GM12873 (cell line): ENCODE data around the gene SYCP2.

ENCODE experiments used
- TF ChIP-seq, protein P1 (sequence below): IDR thresholded peaks from 2 replicates; pipeline ENCODE4 v1.5.1; 2012; ENCODE audit warnings: low read depth, mild to moderate bottlenecking, moderate library complexity, low read length, control low read depth; ENCODE audit not compliant: insufficient read depth; ENCODE audit errors: missing control alignments

Gene SYCP2

DNA sequence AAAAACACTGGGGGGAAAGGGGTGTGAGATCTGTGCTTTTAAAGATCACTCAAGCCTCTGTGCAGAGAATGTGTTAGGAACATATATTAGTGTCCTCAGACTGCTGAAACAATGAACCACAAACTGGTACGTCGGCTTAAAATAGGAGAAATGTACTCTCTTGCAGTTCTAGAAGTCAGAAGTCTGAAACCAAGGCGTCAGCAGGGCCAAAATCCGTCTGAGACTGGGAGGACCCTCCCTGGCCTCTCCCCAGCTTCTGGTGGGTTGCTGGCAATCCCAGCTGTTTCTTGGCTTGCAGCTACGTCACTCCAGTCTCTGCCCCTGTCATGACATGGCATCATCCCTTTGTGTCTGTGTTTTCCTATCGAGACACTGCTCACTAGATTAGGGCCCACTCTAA is 28.7 kb upstream of the SYCP2 start:
- TF ChIP-seq, protein P1, sequence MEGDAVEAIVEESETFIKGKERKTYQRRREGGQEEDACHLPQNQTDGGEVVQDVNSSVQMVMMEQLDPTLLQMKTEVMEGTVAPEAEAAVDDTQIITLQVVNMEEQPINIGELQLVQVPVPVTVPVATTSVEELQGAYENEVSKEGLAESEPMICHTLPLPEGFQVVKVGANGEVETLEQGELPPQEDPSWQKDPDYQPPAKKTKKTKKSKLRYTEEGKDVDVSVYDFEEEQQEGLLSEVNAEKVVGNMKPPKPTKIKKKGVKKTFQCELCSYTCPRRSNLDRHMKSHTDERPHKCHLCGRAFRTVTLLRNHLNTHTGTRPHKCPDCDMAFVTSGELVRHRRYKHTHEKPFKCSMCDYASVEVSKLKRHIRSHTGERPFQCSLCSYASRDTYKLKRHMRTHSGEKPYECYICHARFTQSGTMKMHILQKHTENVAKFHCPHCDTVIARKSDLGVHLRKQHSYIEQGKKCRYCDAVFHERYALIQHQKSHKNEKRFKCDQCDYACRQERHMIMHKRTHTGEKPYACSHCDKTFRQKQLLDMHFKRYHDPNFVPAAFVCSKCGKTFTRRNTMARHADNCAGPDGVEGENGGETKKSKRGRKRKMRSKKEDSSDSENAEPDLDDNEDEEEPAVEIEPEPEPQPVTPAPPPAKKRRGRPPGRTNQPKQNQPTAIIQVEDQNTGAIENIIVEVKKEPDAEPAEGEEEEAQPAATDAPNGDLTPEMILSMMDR, result no peak

GRCh38 chr20:59961423-59961822 is 28.0 kb upstream of the SYCP2 start:
- TF ChIP-seq, protein P1, result no peak

GRCh38 chr20:59958626-59959025 is 25.2 kb upstream of the SYCP2 start:
- TF ChIP-seq, protein P1, result no peak

DNA sequence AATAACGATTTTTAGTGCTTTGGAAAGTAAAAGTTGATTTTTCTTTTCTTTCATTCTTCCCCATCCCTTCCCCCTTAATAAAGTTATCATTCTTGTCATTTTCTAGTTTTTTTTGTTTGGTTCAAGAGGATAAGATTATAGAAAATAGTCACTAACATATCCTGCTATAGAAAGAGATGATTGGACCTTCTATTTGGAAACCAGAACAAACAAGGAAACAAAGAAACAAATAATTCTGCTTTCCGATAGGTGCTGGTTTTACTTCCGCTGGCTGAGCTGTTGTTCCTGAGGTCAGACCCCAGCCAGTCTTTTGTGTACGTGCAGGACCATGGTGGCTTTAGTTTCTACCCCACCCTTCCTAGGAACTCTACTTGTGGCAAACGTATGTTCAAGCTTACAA is 24.7 kb upstream of the SYCP2 start, which contains the start of gene CDH26:
Gene CDH26, plus strand, starts transcription at position 301 of the 400 bp plus-strand sequence. CDS start 304 bp downstream, outside the sequence.
- TF ChIP-seq, protein P1, result no peak

GRCh38 chr20:59955131-59955796 is 21.8 kb upstream of the SYCP2 start:
- TF ChIP-seq, protein P1, result peak; percentile 35

GRCh38 chr20:59954718-59955117 is 21.3 kb upstream of the SYCP2 start:
- TF ChIP-seq, protein P1, result no peak

DNA sequence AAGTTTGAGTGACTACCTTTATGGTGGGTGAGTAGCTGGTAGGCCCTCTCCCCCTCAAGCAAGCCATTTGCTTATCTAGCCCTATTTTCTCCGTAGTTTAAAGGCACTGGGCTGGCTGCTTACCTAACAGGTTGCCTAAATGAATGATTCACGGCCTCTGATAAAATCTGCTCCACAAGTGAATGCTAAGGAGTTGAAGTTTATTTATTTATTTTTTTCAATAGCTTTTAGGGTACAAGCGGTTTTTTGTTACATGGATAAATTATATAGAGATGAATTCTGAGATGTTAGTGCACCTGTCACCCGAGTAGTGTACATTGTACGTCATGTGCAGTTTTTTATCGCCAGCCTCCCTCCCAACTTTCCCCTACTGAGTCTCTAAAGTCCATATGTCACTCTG is 16.5 kb upstream of the SYCP2 start:
- TF ChIP-seq, protein P1, result no peak
